Measurements from ENCODE around the gene MAP1LC3B2. TPM values are rescaled to one million over a fixed set of nuclear protein-coding genes. Genes with fewer than 3 reads are reported as not detected.

MAP1LC3B2 gene
- total RNA-seq, 1 donor from 2014 or later: 0.13 TPM

GRCh38 chr12:116613256-116613655, 54.1 kb downstream of the MAP1LC3B2 start:
- no peak for DNase-seq (ENCODE audit: low read depth in 2 of 2)

GRCh38 chr12:116614194-116614915, 55.2 kb downstream of the MAP1LC3B2 start:
- DNase-seq (ENCODE audit: low read depth in 2 of 2): no peak

- DNase-seq (ENCODE audit: low read depth in 2 of 2): peak in 1 of 2 donors; percentile 35
Observed at GRCh38 chr12:116615141-116615861, 56.1 kb downstream of the MAP1LC3B2 start.

- DNase-seq (ENCODE audit: low read depth in 2 of 2): peak; percentile 87 to 96
Observed at GRCh38 chr12:116616536-116617248, 57.5 kb downstream of the MAP1LC3B2 start.

GRCh38 chr12:116619246-116619645, 60.1 kb downstream of the MAP1LC3B2 start:
- DNase-seq (ENCODE audit: low read depth in 2 of 2): no peak

GRCh38 chr12:116620124-116620491, 60.9 kb downstream of the MAP1LC3B2 start:
- DNase-seq (ENCODE audit: low read depth in 2 of 2): no peak

- no peak for DNase-seq (ENCODE audit: low read depth in 2 of 2)
Observed at GRCh38 chr12:116620492-116621191, 61.5 kb downstream of the MAP1LC3B2 start.

- no peak for DNase-seq (ENCODE audit: low read depth in 2 of 2)
Observed at GRCh38 chr12:116621194-116621593, 62.0 kb downstream of the MAP1LC3B2 start.

- DNase-seq (ENCODE audit: low read depth in 2 of 2): no peak
Observed at GRCh38 chr12:116624516-116624915, 65.3 kb downstream of the MAP1LC3B2 start.

- DNase-seq (ENCODE audit: low read depth in 2 of 2): no peak
Observed at GRCh38 chr12:116626153-116626552, 67.0 kb downstream of the MAP1LC3B2 start.

Other genes with a start within 250 kb of the MAP1LC3B2 start
- 18.7 and 28.4 TPM in 2 replicates for gene SPRING1, start 178.7 kb downstream of the MAP1LC3B2 start, total RNA-seq
- gene RNFT2, start 178.9 kb downstream of the MAP1LC3B2 start, total RNA-seq: 0.63 and 1.9 TPM in 2 replicates

Data from dermis microvascular lymphatic vessel endothelial cell (primary cell).